H1 (cell line): ENCODE data around the gene MAMSTR. TPM values are rescaled to one million over a fixed set of nuclear protein-coding genes. Genes with fewer than 3 reads are reported as not detected.

Experiments
- CTCF ChIA-PET: fragments of 300-600 bp; sonication (Branson Sonifier 250); formaldehyde crosslinking; loops from one replicate; lab custom pipeline; 2021; ENCODE audit not compliant: partially characterized antibody; lab: Charles Lee
- POLR2A ChIA-PET: fragments of 300-600 bp; sonication (Branson Sonifier 250); formaldehyde crosslinking; loops from one replicate; lab custom pipeline; 2021; ENCODE audit warnings: inconsistent platforms; ENCODE audit not compliant: partially characterized antibody; lab: Charles Lee
- DNase-seq, 2 experiments: peaks; one replicate each; pipeline versions ENCODE4 v3.0.0 to v3.0.0-alpha.2; 2010 to 2022; ENCODE audit warnings: low spot score in 2 of 2, low read depth in 1 of 2, mixed read lengths in 1 of 2
- FAIRE-seq: peaks from 2 replicates; lab custom pipeline; 2011; peaks lifted over from hg19 to GRCh38; lab: Jason Lieb, UNC
- H2AFZ ChIP-seq: 2 replicates; pipeline ENCODE4 v1.8.1; 2012; ENCODE audit warnings: low read length, inconsistent platforms
- H2AK5ac ChIP-seq: 2 replicates; pipeline ENCODE4 v1.6.1; 2013; ENCODE audit warnings: low read depth, low read length
- H2BK120ac ChIP-seq: replicated peaks from 2 replicates; pipeline ENCODE3; 2013; ENCODE audit warnings: low read depth, low read length, inconsistent platforms
- H2BK12ac ChIP-seq: 2 replicates; pipeline ENCODE4 v1.6.1; 2013; ENCODE audit warnings: low read depth, low read length
- H2BK15ac ChIP-seq: 2 replicates; pipeline ENCODE4 v1.6.1; 2013; ENCODE audit warnings: low read length
- H2BK20ac ChIP-seq: 2 replicates; pipeline ENCODE4 v1.6.1; 2013; ENCODE audit warnings: low read length
- H2BK5ac ChIP-seq: 2 replicates; pipeline ENCODE4 v1.6.1; 2013; ENCODE audit warnings: low read depth, low read length
- H3K14ac ChIP-seq: 2 replicates; pipeline ENCODE4 v1.6.1; 2013; ENCODE audit warnings: inconsistent platforms; ENCODE audit not compliant: insufficient read length
- H3K18ac ChIP-seq: 2 replicates; pipeline ENCODE4 v1.6.1; 2013; ENCODE audit warnings: low read length; ENCODE audit errors: extremely low read depth
- H3K23ac ChIP-seq: 2 replicates; pipeline ENCODE4 v1.6.1; 2013; ENCODE audit warnings: inconsistent platforms; ENCODE audit not compliant: insufficient read length
- H3K23me2 ChIP-seq: 2 replicates; pipeline ENCODE4 v1.6.1; 2013; ENCODE audit warnings: low read depth, low read length
- H3K27ac ChIP-seq: 2 replicates; pipeline ENCODE4 v1.6.1; 2011; ENCODE audit warnings: low read depth, low read length, inconsistent platforms
- H3K27me3 ChIP-seq, 4 experiments: replicated peaks in 1 of 4; 1 replicate in 1 of 4; 2 replicates in 3 of 4; pipeline versions ENCODE4 v1.6.1 to v1.8.1; 2011 to 2013; ENCODE audit warnings: low read length in 3 of 4, mild to moderate bottlenecking in 3 of 4, inconsistent platforms in 2 of 4, mixed read lengths in 2 of 4, moderate library complexity in 1 of 4; ENCODE audit not compliant: control insufficient read depth in 3 of 4, insufficient read depth in 3 of 4; ENCODE audit errors: extremely low read depth in 1 of 4
- H3K36me3 ChIP-seq, 4 experiments: 2 replicates each; pipeline versions ENCODE4 v1.6.1 to v1.8.1; 2011 to 2013; ENCODE audit warnings: mild to moderate bottlenecking in 4 of 4, low read length in 3 of 4, moderate library complexity in 2 of 4, control low read depth in 1 of 4, inconsistent platforms in 1 of 4; ENCODE audit not compliant: insufficient read depth in 4 of 4, control insufficient read depth in 2 of 4
- H3K4ac ChIP-seq: replicated peaks from 2 replicates; pipeline ENCODE3; 2013; ENCODE audit warnings: low read length, low read depth, mixed read lengths, inconsistent platforms; ENCODE audit not compliant: insufficient read length
- H3K4me1 ChIP-seq, 4 experiments: replicated peaks in 1 of 4; 1 replicate in 1 of 4; 2 replicates in 3 of 4; pipeline versions ENCODE4 v1.6.1 to v1.8.1; 2011 to 2013; ENCODE audit warnings: low read length in 3 of 4, inconsistent platforms in 2 of 4, mixed read lengths in 1 of 4; ENCODE audit not compliant: insufficient read depth in 4 of 4, control insufficient read depth in 3 of 4
- H3K4me2 ChIP-seq, 2 experiments: 2 replicates each; pipeline versions ENCODE4 v1.6.1 to v1.8.1; 2011 to 2013; ENCODE audit warnings: low read depth in 2 of 2, low read length in 2 of 2, control low read depth in 1 of 2, inconsistent platforms in 1 of 2, mild to moderate bottlenecking in 1 of 2; ENCODE audit not compliant: insufficient read depth in 1 of 2
- H3K4me3 ChIP-seq, 4 experiments: fragments of 200-600, 300-600 bp in 1 of 4; sonication (generic), shearing (Covaris generic), sonication (Bioruptor Twin) in 1 of 4; 2 replicates each; pipeline versions ENCODE4 v1.5.1 to v1.8.1; 2011 to 2016; ENCODE audit warnings: low read length in 4 of 4, low read depth in 3 of 4, control low read depth in 2 of 4, inconsistent platforms in 2 of 4, mild to moderate bottlenecking in 2 of 4, mixed read lengths in 1 of 4, moderate library complexity in 1 of 4; ENCODE audit not compliant: insufficient read depth in 2 of 4; ENCODE audit errors: extremely low read depth in 1 of 4
- H3K56ac ChIP-seq: replicated peaks from 2 replicates; pipeline ENCODE3; 2013; ENCODE audit warnings: low read depth, mild to moderate bottlenecking, mixed read lengths, low read length, inconsistent platforms; ENCODE audit not compliant: insufficient read length
- H3K79me1 ChIP-seq: 2 replicates; pipeline ENCODE4 v1.6.1; 2013; ENCODE audit warnings: low read depth, low read length, control low read depth
- H3K79me2 ChIP-seq, 2 experiments: 2 replicates each; pipeline versions ENCODE4 v1.6.1 to v1.8.1; 2012 to 2013; ENCODE audit warnings: low read length in 2 of 2, mild to moderate bottlenecking in 2 of 2, inconsistent platforms in 1 of 2; ENCODE audit not compliant: insufficient read depth in 2 of 2, control insufficient read depth in 1 of 2
- H3K9ac ChIP-seq, 4 experiments: replicated peaks in 1 of 4; 1 replicate in 1 of 4; 2 replicates in 3 of 4; pipeline versions ENCODE4 v1.6.1 to v1.8.1; 2011 to 2013; ENCODE audit warnings: low read depth in 3 of 4, low read length in 3 of 4, control low read depth in 2 of 4, mild to moderate bottlenecking in 2 of 4, moderate library complexity in 2 of 4, inconsistent platforms in 1 of 4; ENCODE audit errors: extremely low read depth in 1 of 4
- H3K9me3 ChIP-seq, 2 experiments: 2 replicates each; pipeline versions ENCODE4 v1.6.1 to v1.8.1; 2012 to 2013; ENCODE audit warnings: mild to moderate bottlenecking in 2 of 2, moderate library complexity in 2 of 2, control low read depth in 1 of 2, inconsistent platforms in 1 of 2, low read depth in 1 of 2, low read length in 1 of 2, mixed read lengths in 1 of 2; ENCODE audit not compliant: insufficient read depth in 2 of 2
- H4K20me1 ChIP-seq, 2 experiments: replicated peaks in 1 of 2; 2 replicates each; pipeline versions ENCODE3 to v1.8.1; 2011 to 2013; ENCODE audit warnings: inconsistent platforms in 2 of 2, low read length in 2 of 2, mild to moderate bottlenecking in 1 of 2; ENCODE audit not compliant: insufficient read depth in 2 of 2, control insufficient read depth in 1 of 2
- H4K5ac ChIP-seq: 2 replicates; pipeline ENCODE4 v1.6.1; 2013; ENCODE audit warnings: low read length, low read depth, mixed read lengths, inconsistent platforms; ENCODE audit not compliant: insufficient read length
- H4K8ac ChIP-seq: 2 replicates; pipeline ENCODE4 v1.8.0; 2013; ENCODE audit warnings: mild to moderate bottlenecking, moderate library complexity, low read length, inconsistent platforms; ENCODE audit not compliant: insufficient read depth; ENCODE audit errors: extremely low read depth
- H4K91ac ChIP-seq: replicated peaks from 2 replicates; pipeline ENCODE3; 2013; ENCODE audit warnings: low read length, mixed read lengths, inconsistent platforms; ENCODE audit not compliant: insufficient read length
- CBX5 ChIP-seq: fragments of 300-800, 300-1000 bp; sonication (generic); IDR thresholded peaks from 2 replicates; pipeline ENCODE4 v1.7.1; 2016; ENCODE audit warnings: antibody characterized with exemption, low read length, low read depth
- EP300 ChIP-seq, 2 experiments: IDR thresholded peaks; 1 replicate in 1 of 2; 2 replicates in 1 of 2; pipeline ENCODE4 v1.6.1; 2011 to 2012; ENCODE audit warnings: low read depth in 2 of 2, low read length in 2 of 2, mild to moderate bottlenecking in 2 of 2, borderline replicate concordance in 1 of 2, inconsistent platforms in 1 of 2, moderate library complexity in 1 of 2
- GTF2F1 ChIP-seq: IDR thresholded peaks from 2 replicates; pipeline ENCODE4 v1.6.1; 2012; ENCODE audit warnings: low read depth, low read length, improper control_type of control experiment, borderline replicate concordance
- POU5F1 ChIP-seq: IDR thresholded peaks from 2 replicates; pipeline ENCODE4 v1.6.1; 2011; ENCODE audit warnings: low read depth, mild to moderate bottlenecking, low read length, moderate library complexity
- RFX5 ChIP-seq: IDR thresholded peaks from 2 replicates; pipeline ENCODE4 v1.6.1; 2011; ENCODE audit warnings: low read depth, low read length, improper control_type of control experiment, borderline replicate concordance
- SP1 ChIP-seq: IDR thresholded peaks from 2 replicates; pipeline ENCODE4 v1.6.1; 2011; ENCODE audit warnings: low read depth, low read length
- SRF ChIP-seq: IDR thresholded peaks from 2 replicates; pipeline ENCODE4 v1.6.1; 2011; ENCODE audit warnings: mild to moderate bottlenecking, low read depth, low read length, moderate library complexity
- WGBS, 2 experiments: shearing (Covaris generic) in 1 of 2; methylation state at CpG; one replicate each; pipeline versions ENCODE4 v1.1.6 to v1.1.7; 2013 to 2015; ENCODE audit warnings: low lambda C conversion rate in 2 of 2, mixed read lengths in 2 of 2, inconsistent platforms in 1 of 2, low coverage in 1 of 2, missing lambda C conversion rate in 1 of 2; ENCODE audit not compliant: insufficient replicate concordance in 2 of 2, insufficient coverage in 1 of 2, insufficient read length in 1 of 2; ENCODE audit errors: extremely low coverage in 1 of 2, missing lambda C conversion rate in 1 of 2; 5-methylcytosine and 5-hydroxymethylcytosine counted together
- polyA plus RNA-seq, 7 experiments: library from polyadenylated mRNA; depleted of rRNA in 3 of 7; stranded (reverse) in 5 of 7; unstranded in 2 of 7; fragments of >200 nt in 5 of 7; fragments of 200-250 nt in 2 of 7; gene quantifications; 1 replicate in 5 of 7; 2 replicates in 1 of 7; 4 replicates in 1 of 7; pipeline versions ENCODE4 v1.2.1 to v1.2.3, GENCODE V29; 2011 to 2013; ENCODE audit warnings: missing spikeins in 2 of 7, mixed read lengths in 2 of 7
- total RNA-seq: library from RNA; stranded (reverse); fragmentation: NEBNext Ultra II Directional; extraction: Animal tissue kit (Norgen Biotek cat#: 25700); gene quantifications from 2 replicates; pipeline ENCODE4 v1.2.1, GENCODE V29; 2021
- TF ChIP-seq, protein P1 (sequence below): IDR thresholded peaks from 2 replicates; pipeline ENCODE4 v1.6.1; 2012; ENCODE audit warnings: inconsistent platforms
- TF ChIP-seq, protein P2 (sequence below): IDR thresholded peaks from 2 replicates; pipeline ENCODE4 v1.6.1; 2011; ENCODE audit warnings: low read depth, mild to moderate bottlenecking, low read length; ENCODE audit not compliant: insufficient read depth

The MAMSTR gene
- total and polyA plus RNA-seq, 2 of the 8 experiments (the other 6 are each of a cell fraction or from before 2014, with no cell fraction given), result 2.0 to 2.3 TPM

DNA sequence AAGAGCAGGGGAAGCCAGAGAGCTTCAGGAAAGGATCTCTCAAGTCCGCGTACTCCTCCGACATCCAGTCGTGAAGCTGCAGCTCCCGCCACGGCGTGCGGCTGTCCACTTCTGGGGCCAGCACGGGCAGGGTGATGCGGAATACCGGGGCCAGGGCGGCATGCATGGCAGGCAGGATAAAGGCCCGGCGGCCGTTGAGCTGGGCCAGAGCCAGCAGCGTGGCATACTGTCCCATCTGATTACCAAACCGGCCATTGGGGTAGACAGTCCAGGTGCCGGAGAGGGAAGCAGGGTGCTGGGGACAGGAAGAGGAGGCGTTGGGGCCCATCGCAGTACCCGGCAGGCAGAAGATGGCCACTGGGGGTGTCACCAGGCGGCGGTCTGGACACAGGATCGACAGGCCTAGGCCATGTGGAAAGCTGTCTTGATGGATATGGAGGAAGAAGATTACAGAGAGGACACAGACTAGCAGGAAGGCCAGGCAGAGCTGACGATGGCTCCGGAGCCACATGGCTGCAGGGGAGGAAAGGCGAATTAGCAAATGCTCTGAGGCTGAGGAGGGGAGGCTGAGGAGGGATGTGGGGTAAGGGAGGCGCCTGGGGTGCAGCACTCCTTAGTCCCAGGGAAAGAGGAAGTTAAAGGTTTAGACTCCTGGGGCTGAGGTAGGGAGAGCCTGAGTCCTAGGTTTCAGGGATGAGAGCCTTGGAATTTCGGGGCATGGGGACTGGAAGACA is 31.4 kb upstream of the MAMSTR start:
- Histone ChIP-seq H3K4ac (no peak overlapping the region), H3K79me1 (peaks cover 14% of the 10 kb centered on the region), H3K9ac (no peak overlapping the region), H3K14ac (no peak overlapping the region), H3K36me3 (peaks cover 11 to 30% (median 15%) of the 10 kb centered on the region in 4 experiments), H3K27me3 (no peaks in the 10 kb centered on the region), H2BK20ac (no peak overlapping the region), H4K5ac (no peak overlapping the region), H3K56ac (no peak overlapping the region), H3K23me2 (peaks cover 15% of the 10 kb centered on the region), H2AFZ (no peak overlapping the region), H3K4me2 (peak overlapping the region; percentile 91 to 98), H3K4me1 (peaks cover 8 to 23% (median 18%) of the 10 kb centered on the region in 4 experiments), H4K91ac (peak overlapping the region; percentile 52), H3K9me3 (no peaks in the 10 kb centered on the region), H2BK12ac (0 out of 2 replicates have a peak overlapping the region, but pooled peaks have one; percentile 12), H3K27ac (no peak overlapping the region), H3K23ac (no peak overlapping the region), H2BK120ac (no peak overlapping the region), H2AK5ac (no peak overlapping the region), H2BK5ac (peak overlapping the region; percentile 44; the same call in 1 of the 2 replicates), H3K18ac (no peak overlapping the region), H3K79me2 (peaks cover 3 to 27% of the 10 kb centered on the region in 2 experiments; a peak in 3 of 4 replicates), H4K8ac (no peak overlapping the region; the same call in 1 of the 2 replicates), H2BK15ac (no peak overlapping the region), H4K20me1 (peaks cover 3 to 7% of the 10 kb centered on the region in 2 experiments), H3K4me3 (peak overlapping the region; percentile 19 to 97 (median 59); a peak in 5 of 8 replicates)
- WGBS, 2 experiments, result 92% methylated on average over 28 of the region's 29 CpGs; no CpG with 5 or more reads in 1 of the 2 experiments
- ChIA-PET CTCF (interaction anchor here (0.7 to 2.1 kb wide), 9 partner anchors 9 to 85 kb away, joined by 3 to 9 read pairs (median 4); partner anchors contain the start of gene HSD17B14), POLR2A (interaction anchor here (0.7 to 5.6 kb wide), 9 partner anchors 8 to 37 kb away, joined by 3 to 30 read pairs (median 4); no protein-coding TSS in a partner anchor)
- FAIRE-seq (no peak), DNase-seq (no peak)
- TF ChIP-seq, protein P1, sequence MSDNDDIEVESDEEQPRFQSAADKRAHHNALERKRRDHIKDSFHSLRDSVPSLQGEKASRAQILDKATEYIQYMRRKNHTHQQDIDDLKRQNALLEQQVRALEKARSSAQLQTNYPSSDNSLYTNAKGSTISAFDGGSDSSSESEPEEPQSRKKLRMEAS, result no peak
- TF ChIP-seq GTF2F1 (no peak), SRF (no peak), SP1 (no peak), RFX5 (no peak), EP300 (IDR thresholded peaks at IDR 0.05; ENCODE audit: borderline replicate concordance in 1 of 2, low read depth in 2 of 2, low read length in 2 of 2) (no peak), CBX5 (no peak), POU5F1 (no peak)
- TF ChIP-seq, protein P2, sequence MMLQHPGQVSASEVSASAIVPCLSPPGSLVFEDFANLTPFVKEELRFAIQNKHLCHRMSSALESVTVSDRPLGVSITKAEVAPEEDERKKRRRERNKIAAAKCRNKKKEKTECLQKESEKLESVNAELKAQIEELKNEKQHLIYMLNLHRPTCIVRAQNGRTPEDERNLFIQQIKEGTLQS, result no peak
